ENCODE results near the gene ATP2A2. TPM values are rescaled to one million over a fixed set of nuclear protein-coding genes. Genes with fewer than 3 reads are reported as not detected.

ATP2A2 gene
- total and polyA plus RNA-seq, 2 experiments from 2014 or later: 297 to 400 TPM

- peak in 1 of 2 donors; percentile 24 for DNase-seq (ENCODE audit: low read depth in 1 of 2, low spot score in 1 of 2)
- no peaks in the 10 kb centered on the region for H3K4me1 ChIP-seq (ENCODE audit: low read depth)
- H3K4me3 ChIP-seq: no peak overlapping the region
- H3K27ac ChIP-seq: peak overlapping the region; percentile 50
- H3K27me3 ChIP-seq: no peaks in the 10 kb centered on the region
- TF ChIP-seq, protein P1, sequence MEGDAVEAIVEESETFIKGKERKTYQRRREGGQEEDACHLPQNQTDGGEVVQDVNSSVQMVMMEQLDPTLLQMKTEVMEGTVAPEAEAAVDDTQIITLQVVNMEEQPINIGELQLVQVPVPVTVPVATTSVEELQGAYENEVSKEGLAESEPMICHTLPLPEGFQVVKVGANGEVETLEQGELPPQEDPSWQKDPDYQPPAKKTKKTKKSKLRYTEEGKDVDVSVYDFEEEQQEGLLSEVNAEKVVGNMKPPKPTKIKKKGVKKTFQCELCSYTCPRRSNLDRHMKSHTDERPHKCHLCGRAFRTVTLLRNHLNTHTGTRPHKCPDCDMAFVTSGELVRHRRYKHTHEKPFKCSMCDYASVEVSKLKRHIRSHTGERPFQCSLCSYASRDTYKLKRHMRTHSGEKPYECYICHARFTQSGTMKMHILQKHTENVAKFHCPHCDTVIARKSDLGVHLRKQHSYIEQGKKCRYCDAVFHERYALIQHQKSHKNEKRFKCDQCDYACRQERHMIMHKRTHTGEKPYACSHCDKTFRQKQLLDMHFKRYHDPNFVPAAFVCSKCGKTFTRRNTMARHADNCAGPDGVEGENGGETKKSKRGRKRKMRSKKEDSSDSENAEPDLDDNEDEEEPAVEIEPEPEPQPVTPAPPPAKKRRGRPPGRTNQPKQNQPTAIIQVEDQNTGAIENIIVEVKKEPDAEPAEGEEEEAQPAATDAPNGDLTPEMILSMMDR (IDR thresholded peaks at IDR 0.05; ENCODE audit: low read depth, low read length): no peak
- H3K9me3 ChIP-seq (ENCODE audit: low read depth): no peaks in the 10 kb centered on the region
- H3K36me3 ChIP-seq: peaks cover 100% of the 10 kb centered on the region
Measured at GRCh38 chr12:110345176-110345661, 64.2 kb downstream of the ATP2A2 start.

GRCh38 chr12:110345963-110346362 lies 64.9 kb downstream of the ATP2A2 start:
- DNase-seq (ENCODE audit: low read depth in 1 of 2, low spot score in 1 of 2): no peak
- TF ChIP-seq, protein P1 (IDR thresholded peaks at IDR 0.05; ENCODE audit: low read depth, low read length): no peak
- Histone ChIP-seq H3K4me3 (no peak overlapping the region), H3K36me3 (peaks cover 99% of the 10 kb centered on the region), H3K4me1 (ENCODE audit: low read depth) (no peaks in the 10 kb centered on the region), H3K9me3 (ENCODE audit: low read depth) (no peaks in the 10 kb centered on the region), H3K27ac (peak overlapping the region; percentile 44), H3K27me3 (no peaks in the 10 kb centered on the region)

GRCh38 chr12:110347767-110348166 lies 66.7 kb downstream of the ATP2A2 start:
- no peaks in the 10 kb centered on the region for H3K9me3 ChIP-seq (ENCODE audit: low read depth)
- TF ChIP-seq, protein P1 (IDR thresholded peaks at IDR 0.05; ENCODE audit: low read depth, low read length): no peak
- H3K36me3 ChIP-seq: peaks cover 87% of the 10 kb centered on the region
- no peaks in the 10 kb centered on the region for H3K27me3 ChIP-seq
- H3K27ac ChIP-seq: peak overlapping the region; percentile 27
- no peak for DNase-seq (ENCODE audit: low read depth in 1 of 2, low spot score in 1 of 2)
- no peak overlapping the region for H3K4me3 ChIP-seq
- no peaks in the 10 kb centered on the region for H3K4me1 ChIP-seq (ENCODE audit: low read depth)

DNA sequence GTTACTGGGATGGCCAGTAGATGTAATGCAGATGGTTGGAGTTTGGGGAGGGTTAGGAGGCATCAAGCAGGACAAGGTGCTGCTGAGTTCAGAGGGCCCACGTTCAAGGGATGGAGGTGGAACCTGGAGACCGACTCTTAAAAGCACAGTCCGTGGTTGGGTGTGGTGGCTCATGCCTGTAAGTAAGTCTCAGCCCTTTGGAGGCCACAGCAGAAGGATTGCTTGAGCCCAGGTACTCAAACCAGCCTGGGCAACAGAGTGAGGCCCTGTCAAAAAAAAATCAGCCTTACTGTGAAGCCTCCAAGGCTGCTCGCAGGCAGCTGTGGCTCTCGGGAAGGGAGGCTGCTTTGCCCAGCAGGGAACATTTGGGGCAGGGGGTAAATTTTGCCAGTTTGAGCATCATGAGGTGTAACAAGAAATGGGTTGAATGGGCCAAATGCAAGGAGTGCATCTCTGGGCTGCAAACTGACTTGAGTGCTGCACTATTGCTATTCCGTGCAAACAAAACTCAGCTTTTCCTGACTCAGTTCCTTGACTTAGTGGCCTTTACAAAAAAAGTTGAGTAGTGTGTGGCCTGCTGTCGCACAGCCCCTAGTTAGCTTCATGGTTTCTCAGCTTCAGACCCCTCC lies 67.5 kb downstream of the ATP2A2 start:
- H3K9me3 ChIP-seq (ENCODE audit: low read depth): no peaks in the 10 kb centered on the region
- H3K4me3 ChIP-seq: no peak overlapping the region
- DNase-seq (ENCODE audit: low read depth in 1 of 2, low spot score in 1 of 2): no peak
- H3K27ac ChIP-seq: peak overlapping the region; percentile 27
- H3K36me3 ChIP-seq: peaks cover 79% of the 10 kb centered on the region
- TF ChIP-seq, protein P1 (IDR thresholded peaks at IDR 0.05; ENCODE audit: low read depth, low read length): no peak
- no peaks in the 10 kb centered on the region for H3K4me1 ChIP-seq (ENCODE audit: low read depth)
- no peaks in the 10 kb centered on the region for H3K27me3 ChIP-seq

DNA sequence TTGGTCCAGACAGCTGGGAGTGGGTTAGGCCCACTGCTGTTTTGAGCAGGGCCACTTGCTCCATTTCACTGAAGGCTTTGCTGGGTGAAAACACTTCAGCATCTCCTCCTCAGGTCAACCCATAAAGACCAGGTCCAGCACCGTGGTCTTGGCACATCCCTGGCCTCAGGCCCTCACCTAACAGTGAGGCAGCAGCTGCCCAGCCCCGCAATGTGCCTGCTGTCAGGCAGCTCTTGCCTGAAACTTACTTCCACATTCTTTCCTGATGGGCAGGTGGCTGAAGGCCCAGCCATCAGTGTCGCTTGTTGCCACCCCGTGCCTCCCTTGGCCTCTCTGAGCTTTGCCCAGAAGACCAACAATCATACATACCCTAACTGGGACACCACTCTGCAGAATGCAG lies 68.0 kb downstream of the ATP2A2 start:
- H3K9me3 ChIP-seq (ENCODE audit: low read depth): no peaks in the 10 kb centered on the region
- no peaks in the 10 kb centered on the region for H3K27me3 ChIP-seq
- no peak for DNase-seq (ENCODE audit: low read depth in 1 of 2, low spot score in 1 of 2)
- peaks cover 74% of the 10 kb centered on the region for H3K36me3 ChIP-seq
- H3K4me1 ChIP-seq (ENCODE audit: low read depth): no peaks in the 10 kb centered on the region
- H3K27ac ChIP-seq: peak overlapping the region; percentile 27
- TF ChIP-seq, protein P1 (IDR thresholded peaks at IDR 0.05; ENCODE audit: low read depth, low read length): no peak
- no peak overlapping the region for H3K4me3 ChIP-seq

Measured in cardiac muscle cell (in vitro differentiated cells and primary cell).